CD4-positive, alpha-beta memory T cell (primary cell): ENCODE results near the gene CLCF1. TPM values are rescaled to one million over a fixed set of nuclear protein-coding genes. Genes with fewer than 3 reads are reported as not detected.

Source experiments
- CTCF ChIA-PET: fragments of 350-600 bp; sonication (Branson Sonifier 250); formaldehyde crosslinking; loops from one replicate; lab custom pipeline; 2021; ENCODE audit warnings: inconsistent platforms; ENCODE audit not compliant: partially characterized antibody; lab: Charles Lee
- POLR2A ChIA-PET: fragments of 350-600 bp; sonication (Branson Sonifier 250); formaldehyde crosslinking; loops from one replicate; lab custom pipeline; 2021; ENCODE audit not compliant: partially characterized antibody; lab: Charles Lee
- DNase-seq, 5 donors: peaks; one replicate each; pipeline versions ENCODE4 v3.0.0 to v3.0.0-alpha.2; 2020 to 2022; ENCODE audit warnings: mixed read lengths in 1 of 5
- H3K27ac ChIP-seq: one replicate; pipeline ENCODE4 v1.7.0; 2013; ENCODE audit warnings: low read depth, low read length
- H3K27me3 ChIP-seq: 2 replicates; pipeline ENCODE4 v1.7.0; 2013; ENCODE audit warnings: mild to moderate bottlenecking, low read length, moderate library complexity; ENCODE audit not compliant: insufficient read depth
- H3K36me3 ChIP-seq: 2 replicates; pipeline ENCODE4 v1.7.0; 2013; ENCODE audit warnings: mild to moderate bottlenecking, low read length, moderate library complexity; ENCODE audit not compliant: insufficient read depth
- H3K4me1 ChIP-seq: 2 replicates; pipeline ENCODE4 v1.7.0; 2013; ENCODE audit warnings: mild to moderate bottlenecking, low read length, moderate library complexity; ENCODE audit not compliant: insufficient read depth
- H3K4me3 ChIP-seq, 2 donors: one replicate each; pipeline ENCODE4 v1.7.0; 2013; ENCODE audit warnings: low read length in 2 of 2, mild to moderate bottlenecking in 1 of 2
- H3K9me3 ChIP-seq, 2 donors: one replicate each; pipeline ENCODE4 v1.7.0; 2013; ENCODE audit warnings: low read length in 2 of 2, control low read depth in 1 of 2; ENCODE audit not compliant: control insufficient read depth in 1 of 2
- H3K27ac Mint-ChIP-seq, 7 donors: one replicate each; pipeline ENCODE4 v1.8.0; 2020 to 2021; ENCODE audit warnings: mixed read lengths in 7 of 7, mild to moderate bottlenecking in 6 of 7, inconsistent platforms in 3 of 7, moderate library complexity in 3 of 7
- H3K27me3 Mint-ChIP-seq, 2 donors: one replicate each; pipeline ENCODE4 v1.8.0; 2020 to 2021; ENCODE audit warnings: mixed read lengths in 2 of 2
- H3K36me3 Mint-ChIP-seq, 2 donors: one replicate each; pipeline ENCODE4 v1.8.0; 2020 to 2021; ENCODE audit warnings: mixed read lengths in 2 of 2, inconsistent platforms in 1 of 2, mild to moderate bottlenecking in 1 of 2
- H3K4me1 Mint-ChIP-seq, 4 donors: one replicate each; pipeline ENCODE4 v1.8.0; 2020 to 2021; ENCODE audit warnings: mixed read lengths in 4 of 4, mild to moderate bottlenecking in 1 of 4
- H3K4me3 Mint-ChIP-seq, 8 donors: one replicate each; pipeline ENCODE4 v1.8.0; 2020 to 2021; ENCODE audit warnings: mixed read lengths in 8 of 8, mild to moderate bottlenecking in 7 of 8, moderate library complexity in 6 of 8, inconsistent platforms in 3 of 8
- H3K9me3 Mint-ChIP-seq, 8 donors: one replicate each; pipeline ENCODE4 v1.8.0; 2020 to 2021; ENCODE audit warnings: mixed read lengths in 8 of 8, mild to moderate bottlenecking in 5 of 8, inconsistent platforms in 3 of 8, moderate library complexity in 1 of 8
- intact Hi-C: fragments of 100-400 bp; cut with micrococcal nuclease; formaldehyde crosslinking; loops from one replicate; pipeline ENCODE4 v1.15.1; 2023
- polyA plus RNA-seq, 2 donors: library from polyadenylated mRNA; unstranded; fragments of 300-500 nt; fragmentation: Illumina TruSeq; gene quantifications; one replicate each; pipeline ENCODE4 v1.2.3, GENCODE V29; 2021
- total RNA-seq, 2 experiments: library from RNA; stranded (reverse); gene quantifications; one replicate each; pipeline ENCODE4 v1.2.3, GENCODE V29; 2021

CLCF1 gene
- total and polyA plus RNA-seq, 4 experiments from 2014 or later: 0.45 to 6.4 (median 4.9) TPM

DNA sequence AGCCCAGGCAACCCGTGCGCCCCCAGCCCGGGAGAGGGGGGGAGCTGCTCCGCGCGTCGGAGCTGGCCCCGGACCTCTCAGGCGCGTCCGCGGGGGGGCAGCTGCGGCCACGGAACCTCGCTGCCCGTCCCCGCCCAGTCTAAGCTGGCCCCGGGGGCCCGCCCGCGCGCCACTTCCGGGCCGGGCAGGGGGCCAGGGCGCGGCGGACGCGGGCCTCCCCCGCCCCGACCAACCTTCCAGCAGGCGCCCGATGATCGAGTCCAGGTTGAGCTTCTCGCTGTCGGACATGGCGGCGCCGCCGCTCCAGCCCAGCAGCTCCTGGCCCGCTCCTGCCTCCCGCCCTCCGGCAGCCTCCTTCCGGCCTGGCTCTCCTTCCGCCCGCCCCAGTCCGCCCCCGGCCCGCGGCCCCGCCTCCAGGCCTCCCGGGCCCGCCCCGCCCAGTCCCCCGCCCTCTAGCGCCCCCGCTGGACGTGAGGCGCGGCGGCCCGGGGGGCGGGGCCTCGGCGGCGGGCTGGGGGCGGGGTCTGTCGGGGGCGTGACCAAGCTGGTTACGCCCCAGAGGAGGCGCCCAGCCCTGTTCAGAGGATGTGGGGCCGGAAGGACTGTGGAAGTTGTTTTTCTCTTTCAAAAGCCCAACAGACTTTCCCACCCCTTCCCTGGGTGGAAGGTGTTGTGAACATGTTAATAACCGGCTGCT, 28.2 kb upstream of the CLCF1 start, which contains the start of gene PPP1CA:
Gene PPP1CA (minus strand): TSS at position 364 of the 697 bp plus-strand sequence. CDS start 76 bp downstream, at position 288.
- peak within 1 kb of the TSS; percentile 78 to 88 for H3K4me3 ChIP-seq
- intact Hi-C loops: loop anchor here (1.0 to 2.0 kb wide), 5 partner anchors 9 to 107 kb away; partner anchors contain the start of genes CDK2AP2, PTPRCAP and TMEM134
- CTCF ChIA-PET: interaction anchor here (0.9 to 5.7 kb wide), 28 partner anchors 11 to 229 kb away, joined by 3 to 65 read pairs (median 6); partner anchors contain the start of genes AIP, CARNS1, PITPNM1 and POLD4
- peak; percentile 87 to 97 (median 92) for DNase-seq
- POLR2A ChIA-PET: interaction anchor here (0.6 to 21.5 kb wide), 32 partner anchors 7 to 1511 kb away, joined by 3 to 2262 read pairs (median 7); partner anchors contain the start of genes AIP, ANKRD13D, CABP4 and CARNS1
- H3K27ac ChIP-seq: peak within 1 kb of the TSS; percentile 81
- Mint-ChIP-seq H3K27ac (peak within 1 kb of the TSS; percentile 83 to 98 (median 89)), H3K4me1 (peaks cover 27 to 80% (median 45%) of the 10 kb centered on the region in 4 donors), H3K9me3 (no peaks in the 10 kb centered on the region), H3K4me3 (peak within 1 kb of the TSS; percentile 89 to 97 (median 92)), H3K36me3 (peaks cover 22 to 54% of the 10 kb centered on the region in 2 donors), H3K27me3 (no peaks in the 10 kb centered on the region)
- H3K9me3 ChIP-seq: no peaks in the 10 kb centered on the region
- H3K36me3 ChIP-seq: peaks cover 37% of the 10 kb centered on the region
- H3K4me1 ChIP-seq: peaks cover 78% of the 10 kb centered on the region
- no peaks in the 10 kb centered on the region for H3K27me3 ChIP-seq

DNA sequence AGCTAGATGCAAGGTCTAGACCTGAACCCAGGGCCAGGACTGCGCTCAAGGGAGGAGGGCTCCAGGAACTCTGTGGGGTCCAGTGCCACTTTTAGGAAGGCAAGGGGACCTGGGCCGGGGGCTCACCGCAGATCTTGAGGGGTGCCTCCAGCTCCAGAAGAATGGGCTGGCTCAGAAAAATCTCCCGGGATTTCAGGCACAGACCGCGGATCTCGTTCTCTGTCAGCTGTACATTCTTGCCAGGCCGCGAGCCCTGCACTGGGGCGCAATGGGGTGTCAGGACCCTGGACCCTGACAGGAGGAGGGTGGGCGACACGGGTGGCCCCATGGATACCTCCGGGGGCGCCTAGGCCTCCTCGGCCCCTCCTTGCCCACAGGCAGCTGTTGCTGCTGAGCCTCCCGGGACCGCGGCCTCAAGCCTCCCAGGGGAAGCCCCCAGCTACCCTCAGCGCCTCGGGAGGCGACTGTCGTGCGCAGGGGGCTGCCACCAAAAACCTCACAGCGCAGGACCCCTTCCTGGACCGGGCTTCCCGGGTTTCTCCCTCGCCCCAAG, 27.6 kb upstream of the CLCF1 start:
- Histone ChIP-seq H3K4me1 (peaks cover 75% of the 10 kb centered on the region), H3K4me3 (peak overlapping the region; percentile 44 to 78), H3K27me3 (no peaks in the 10 kb centered on the region), H3K9me3 (no peaks in the 10 kb centered on the region), H3K36me3 (peaks cover 32% of the 10 kb centered on the region), H3K27ac (peak overlapping the region; percentile 78)
- POLR2A ChIA-PET: interaction anchor here (0.6 to 21.5 kb wide), 30 partner anchors 8 to 1510 kb away, joined by 3 to 2262 read pairs (median 8); partner anchors contain the start of genes AIP, ANKRD13D, CABP4 and CARNS1
- Mint-ChIP-seq H3K36me3 (peaks cover 21 to 50% of the 10 kb centered on the region in 2 donors), H3K9me3 (no peaks in the 10 kb centered on the region), H3K4me1 (peaks cover 24 to 79% (median 42%) of the 10 kb centered on the region in 4 donors), H3K27ac (peak overlapping the region; percentile 70 to 90 (median 87)), H3K4me3 (peak overlapping the region; percentile 89 to 94 (median 90)), H3K27me3 (no peaks in the 10 kb centered on the region)
- intact Hi-C loops: loop anchor here (1.0 kb wide), 4 partner anchors 9 to 107 kb away; partner anchors contain the start of genes CDK2AP2 and TMEM134
- DNase-seq: peak in 1 of 5 donors; percentile 69
- CTCF ChIA-PET: interaction anchor here (0.9 to 5.7 kb wide), 29 partner anchors 10 to 229 kb away, joined by 3 to 65 read pairs (median 6); partner anchors contain the start of genes AIP, CARNS1, PITPNM1 and POLD4

DNA sequence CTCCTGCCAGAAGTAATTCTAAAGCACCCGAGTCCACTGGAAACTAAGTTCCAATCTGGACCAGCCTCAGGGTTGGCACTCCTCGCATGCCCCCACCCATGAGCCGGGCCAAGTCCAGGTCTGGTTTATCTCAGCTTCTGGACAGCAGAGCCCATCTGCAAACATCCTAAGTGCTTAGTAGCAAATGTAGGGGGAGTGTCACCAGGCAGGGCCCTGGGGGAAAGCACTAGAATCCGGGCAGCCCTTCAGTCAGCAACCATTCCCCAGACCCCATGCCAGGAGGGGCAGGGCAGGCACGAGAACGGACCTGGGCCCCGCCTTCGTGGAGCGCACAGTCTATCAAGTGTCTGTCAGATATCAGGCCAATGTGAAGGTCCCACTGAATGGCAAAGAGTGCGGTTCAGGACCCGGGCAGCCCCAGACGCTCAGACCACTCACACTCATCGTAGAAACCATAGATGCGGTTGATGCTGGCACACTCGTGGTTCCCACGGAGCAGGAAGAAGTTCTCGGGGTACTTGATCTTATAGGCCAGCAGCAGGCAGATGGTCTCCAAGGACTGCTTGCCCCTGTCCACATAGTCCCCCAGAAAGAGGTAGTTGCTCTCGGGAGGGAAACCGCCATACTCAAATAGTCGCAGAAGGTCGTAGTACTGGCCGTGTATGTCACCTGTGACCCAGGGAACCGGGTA, 27.0 kb upstream of the CLCF1 start:
- no peaks in the 10 kb centered on the region for H3K27me3 Mint-ChIP-seq
- Histone ChIP-seq H3K27ac (peak overlapping the region; percentile 78), H3K9me3 (no peaks in the 10 kb centered on the region), H3K27me3 (no peaks in the 10 kb centered on the region), H3K4me1 (peaks cover 69% of the 10 kb centered on the region), H3K4me3 (peak overlapping the region; percentile 44 to 78), H3K36me3 (peaks cover 27% of the 10 kb centered on the region)
- CTCF ChIA-PET: interaction anchor here (1.2 to 5.7 kb wide), 20 partner anchors 9 to 230 kb away, joined by 3 to 65 read pairs (median 8); partner anchors contain the start of genes AIP, CARNS1, PITPNM1 and POLD4
- H3K9me3 Mint-ChIP-seq: no peaks in the 10 kb centered on the region
- intact Hi-C loops: no loop called here
- H3K4me3 Mint-ChIP-seq: peak overlapping the region; percentile 89 to 94 (median 90)
- no peak for DNase-seq
- POLR2A ChIA-PET: interaction anchor here (1.0 to 21.5 kb wide), 19 partner anchors 8 to 160 kb away, joined by 3 to 2262 read pairs (median 16); partner anchors contain the start of genes AIP, ANKRD13D, CARNS1 and CDK2AP2
- peaks cover 24 to 73% (median 40%) of the 10 kb centered on the region in 4 donors for H3K4me1 Mint-ChIP-seq
- H3K36me3 Mint-ChIP-seq: peaks cover 21 to 46% of the 10 kb centered on the region in 2 donors
- peak overlapping the region; percentile 70 to 90 (median 87) for H3K27ac Mint-ChIP-seq

DNA sequence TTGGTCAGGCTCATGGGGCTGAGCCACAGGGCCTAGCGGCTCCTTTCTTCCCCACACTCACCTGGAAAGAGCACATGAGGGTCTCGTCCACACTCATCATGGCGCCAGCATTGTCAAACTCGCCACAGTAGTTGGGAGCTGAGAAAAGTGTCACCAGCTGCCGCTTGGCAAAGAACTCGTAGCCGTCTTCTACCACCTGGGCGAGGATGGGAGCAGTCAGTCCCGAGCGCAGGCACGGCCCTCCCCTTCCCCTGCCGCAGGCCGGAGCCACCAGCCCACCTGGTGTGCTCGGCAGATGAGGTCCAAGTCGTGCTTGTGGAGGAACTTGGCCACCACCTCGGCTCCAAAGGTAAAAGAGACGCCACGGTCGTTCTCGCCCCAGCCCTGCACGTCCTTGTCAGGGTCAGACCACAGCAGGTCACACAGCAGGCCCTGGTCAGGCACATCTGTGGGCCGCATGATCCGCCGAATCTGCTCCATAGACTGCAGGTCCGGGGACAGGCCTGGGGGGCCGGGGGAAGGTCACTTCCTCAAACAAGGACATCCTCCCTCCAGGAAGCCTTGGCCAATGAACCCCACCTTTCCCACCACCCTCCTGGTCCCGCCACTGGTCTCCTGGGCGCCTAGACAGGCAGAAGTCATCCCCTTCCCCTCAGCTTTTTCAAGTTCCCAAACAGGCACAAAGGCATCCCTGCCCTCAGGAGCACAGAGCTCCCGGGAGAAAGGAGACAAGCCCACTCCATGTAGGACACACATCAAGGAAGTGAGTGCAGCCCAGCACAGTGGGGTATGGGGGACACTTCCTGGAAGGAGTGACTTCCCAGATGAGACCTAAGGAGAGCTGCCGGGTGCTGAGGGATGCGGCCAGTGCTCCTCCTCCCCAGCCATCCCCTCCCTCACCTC, 25.5 kb upstream of the CLCF1 start:
- Histone ChIP-seq H3K36me3 (peaks cover 28% of the 10 kb centered on the region), H3K27me3 (no peaks in the 10 kb centered on the region), H3K9me3 (no peaks in the 10 kb centered on the region), H3K27ac (no peak overlapping the region), H3K4me3 (no peak overlapping the region), H3K4me1 (peaks cover 63% of the 10 kb centered on the region)
- ChIA-PET CTCF (interaction anchor here (5.2 kb wide), 1 partner anchor 8 kb away, joined by 40 read pairs; the partner anchor contains the start of gene RAD9A), POLR2A (interaction anchor here (1.9 to 21.5 kb wide), 7 partner anchors 9 to 104 kb away, joined by 7 to 2262 read pairs (median 130); partner anchors contain the start of genes AIP, CARNS1, CORO1B and GPR152)
- Mint-ChIP-seq H3K27ac (peak overlapping the region in 6 of 7 donors; percentile 50 to 90 (median 65)), H3K27me3 (no peaks in the 10 kb centered on the region), H3K36me3 (peaks cover 18 to 36% of the 10 kb centered on the region in 2 donors), H3K4me3 (peak overlapping the region; percentile 13 to 91 (median 46)), H3K9me3 (no peaks in the 10 kb centered on the region), H3K4me1 (peaks cover 23 to 60% (median 41%) of the 10 kb centered on the region in 4 donors)
- intact Hi-C loops: no loop called here
- no peak for DNase-seq

DNA sequence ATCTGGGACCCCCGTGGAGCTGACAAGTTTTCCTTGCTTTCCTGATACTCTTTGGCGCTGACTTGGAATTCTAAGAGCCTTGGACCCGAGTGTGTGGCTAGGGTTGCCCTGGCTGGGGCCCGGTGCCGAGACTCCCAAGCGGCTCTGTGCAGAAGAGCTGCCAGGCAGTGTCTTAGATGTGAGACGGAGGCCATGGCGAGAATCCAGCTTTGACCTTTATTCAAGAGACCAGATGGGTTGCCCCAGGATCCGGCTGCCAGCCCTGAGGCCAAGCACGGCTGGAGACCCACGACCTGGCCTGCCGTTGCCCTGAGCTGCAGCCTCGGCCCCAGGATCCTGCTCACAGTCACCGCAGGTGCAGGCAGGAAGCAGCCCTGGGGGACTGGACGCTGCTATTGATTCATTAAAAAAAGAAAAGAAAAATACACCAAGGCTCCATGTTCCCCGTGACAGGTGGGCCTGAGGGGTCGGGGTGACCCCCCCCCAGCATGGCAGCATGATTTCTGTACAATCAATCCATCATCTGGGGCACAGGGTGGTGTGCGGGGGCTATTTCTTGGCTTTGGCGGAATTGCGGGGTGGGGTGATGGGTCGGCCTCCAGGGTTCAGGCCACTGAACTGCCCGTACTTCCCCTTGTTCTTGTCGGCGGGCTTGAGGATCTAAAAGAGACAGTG, 24.7 kb upstream of the CLCF1 start:
- H3K36me3 ChIP-seq: peaks cover 28% of the 10 kb centered on the region

More for the DNA sequence above, 24.7 kb upstream of the CLCF1 start:
- Mint-ChIP-seq H3K4me3 (peak overlapping the region in 7 of 8 donors; percentile 23 to 77 (median 61)), H3K4me1 (peaks cover 22 to 61% (median 44%) of the 10 kb centered on the region in 4 donors), H3K27ac (peak overlapping the region; percentile 36 to 87 (median 74)), H3K9me3 (no peaks in the 10 kb centered on the region), H3K27me3 (no peaks in the 10 kb centered on the region), H3K36me3 (peaks cover 20 to 35% of the 10 kb centered on the region in 2 donors)
- intact Hi-C loops: no loop called here
- Histone ChIP-seq H3K9me3 (no peaks in the 10 kb centered on the region), H3K4me1 (peaks cover 58% of the 10 kb centered on the region), H3K27me3 (no peaks in the 10 kb centered on the region), H3K27ac (no peak overlapping the region), H3K4me3 (no peak overlapping the region)
- CTCF ChIA-PET: interaction anchor here (0.8 kb wide), 1 partner anchor 15 kb away, joined by 3 read pairs; no protein-coding TSS in a partner anchor
- POLR2A ChIA-PET: interaction anchor here (1.9 to 21.5 kb wide), 4 partner anchors 10 to 90 kb away, joined by 16 to 2262 read pairs (median 227); partner anchors contain the start of genes AIP, CARNS1, PTPRCAP and RPS6KB2
- no peak for DNase-seq
